ENCODE results near the gene MBOAT1.

Gene MBOAT1

DNA sequence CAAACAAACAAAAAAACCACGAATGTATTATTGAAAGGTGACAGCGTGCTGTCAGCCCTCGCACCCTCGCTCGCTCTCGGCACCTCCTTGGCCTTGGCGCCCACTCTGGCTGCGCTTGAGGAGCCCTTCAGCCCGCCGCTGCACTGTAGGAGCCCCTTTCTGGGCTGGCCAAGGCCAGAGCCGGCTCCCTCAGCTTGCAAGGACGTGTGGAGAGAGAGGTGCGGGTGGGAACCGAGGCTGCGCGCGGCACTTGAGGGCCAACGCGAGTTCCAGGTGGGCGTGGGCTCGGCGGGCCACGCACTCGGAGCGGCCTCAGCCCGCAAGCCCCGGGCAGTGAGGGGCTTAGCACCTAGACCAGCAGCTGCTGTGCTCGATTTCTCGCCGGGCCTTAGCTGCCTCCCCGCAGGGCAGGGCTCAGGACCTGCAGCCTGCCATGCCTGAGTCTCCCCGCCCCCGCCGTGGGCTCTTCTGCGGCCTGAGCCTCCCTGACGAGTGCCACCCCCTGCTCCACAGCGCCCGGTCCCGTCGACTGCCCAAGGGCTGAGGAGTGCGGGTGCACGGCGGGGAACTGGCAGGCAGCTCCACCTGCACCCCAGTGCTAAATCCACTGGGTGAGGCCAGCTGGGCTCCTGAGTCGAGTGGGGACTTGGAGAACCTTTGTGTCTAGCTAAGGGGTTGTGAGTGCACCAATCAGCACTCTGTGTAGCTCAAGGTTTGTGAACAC lies 20.9 kb upstream of the MBOAT1 start:
- DNase-seq: no peak

DNA sequence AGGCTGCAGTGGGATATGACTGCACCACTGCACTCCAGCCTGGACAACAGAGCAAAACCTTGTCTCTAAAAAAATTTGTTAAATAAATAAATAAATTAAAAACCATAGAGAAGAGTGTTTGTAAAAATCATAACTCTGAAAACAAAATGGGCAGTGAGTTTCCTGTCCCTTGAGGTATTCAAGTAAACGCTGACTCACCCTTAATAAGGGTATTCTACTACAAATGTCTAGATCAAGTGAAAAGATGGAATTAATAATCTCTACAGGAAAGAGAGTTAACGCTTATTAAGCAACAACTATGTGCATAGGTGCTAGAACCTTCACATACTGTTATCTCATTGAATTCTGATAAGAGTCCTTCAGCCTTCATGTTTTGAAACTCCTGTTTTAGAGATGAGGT lies 19.9 kb upstream of the MBOAT1 start:
- DNase-seq: no peak

DNA sequence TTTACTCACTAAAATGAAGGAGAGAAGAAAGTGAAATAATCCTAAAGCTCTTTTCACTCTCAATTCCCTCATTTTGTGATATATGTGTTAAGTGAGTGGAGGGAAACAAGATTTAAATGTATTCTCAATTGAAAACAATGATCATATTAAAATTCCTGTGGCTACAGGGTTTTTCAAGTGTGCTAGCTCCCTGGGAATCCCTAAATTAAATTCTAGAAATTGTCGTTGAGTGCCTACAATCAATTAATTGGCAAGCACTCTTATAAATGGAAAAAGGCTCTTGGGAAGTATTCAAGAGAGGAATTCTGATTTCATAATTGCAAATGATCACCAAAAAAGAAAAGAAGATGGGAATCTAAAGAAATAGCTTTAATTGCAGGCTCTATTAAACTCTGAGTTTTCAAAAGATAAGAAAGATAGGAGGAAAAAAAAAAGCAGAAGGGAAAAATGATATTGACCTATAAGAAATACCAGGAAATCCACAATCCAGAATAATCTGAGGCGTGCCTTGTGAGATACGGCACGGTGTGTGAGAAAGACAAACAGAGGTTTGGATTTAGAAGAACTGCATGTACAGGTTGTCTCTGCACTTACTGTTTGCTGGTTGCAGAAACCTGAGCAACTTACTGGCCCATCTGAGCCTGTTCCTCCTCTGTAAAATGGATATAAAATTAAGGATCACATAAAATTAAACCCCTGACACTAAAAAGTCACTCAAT lies 18.3 kb upstream of the MBOAT1 start:
- DNase-seq: no peak

DNA sequence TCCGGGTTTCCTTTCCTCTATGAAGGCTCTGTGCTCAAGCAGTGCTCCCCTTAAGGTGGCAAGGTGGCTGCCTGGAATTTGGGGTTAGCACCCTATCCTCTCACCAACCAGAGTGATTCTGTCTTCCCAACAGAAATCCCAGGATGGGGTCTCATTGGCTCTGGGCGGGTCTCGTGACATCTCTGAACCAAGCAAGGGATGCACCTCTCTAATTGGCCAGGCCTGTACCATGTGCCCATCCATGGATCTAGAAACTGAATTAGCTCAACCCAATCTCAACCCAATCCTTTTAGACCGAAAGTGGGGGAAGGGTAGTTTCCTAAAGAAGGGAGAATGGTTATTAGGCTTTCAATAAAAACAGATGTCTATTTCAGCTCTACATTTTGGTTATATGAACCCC lies 17.6 kb upstream of the MBOAT1 start:
- DNase-seq: no peak

DNA sequence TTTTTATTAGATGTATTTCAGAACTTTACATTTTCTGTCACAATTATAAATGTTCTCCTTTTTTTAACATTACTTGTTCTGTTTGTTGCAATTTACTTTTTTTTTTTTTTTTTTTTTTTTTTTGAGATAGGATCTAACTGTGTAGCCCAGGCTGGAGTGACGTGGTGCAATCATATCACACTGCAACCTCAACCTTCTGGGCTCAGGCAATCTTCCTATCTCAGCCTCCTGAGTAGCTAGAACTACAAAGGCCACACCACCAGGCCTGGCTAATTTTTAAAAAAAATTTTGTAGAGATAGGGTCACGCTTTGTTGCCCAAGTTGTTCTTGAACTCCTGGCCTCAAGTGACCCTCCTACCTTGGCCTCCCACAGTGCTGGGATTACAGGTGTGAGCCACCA lies 15.1 kb upstream of the MBOAT1 start:
- DNase-seq: no peak

DNA sequence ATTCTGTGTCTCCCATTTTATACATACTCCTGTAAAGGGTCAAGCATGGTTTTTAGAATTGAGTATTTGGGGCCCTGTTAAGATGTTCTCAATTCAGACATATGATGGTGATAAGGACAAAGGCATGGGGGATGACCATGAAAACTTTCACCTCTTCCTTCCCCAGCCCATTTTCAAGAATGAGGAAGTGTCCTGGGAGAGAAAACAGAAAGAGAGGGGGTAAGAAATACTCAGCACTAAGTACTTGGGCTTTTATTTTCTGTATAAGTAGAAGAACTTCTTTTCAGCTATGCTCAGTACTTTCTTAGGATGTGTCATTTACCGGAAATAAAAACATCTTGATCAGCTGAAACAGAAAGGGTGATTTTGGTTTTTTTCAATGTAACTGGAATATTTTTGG lies 10.9 kb upstream of the MBOAT1 start:
- no peak for DNase-seq

DNA sequence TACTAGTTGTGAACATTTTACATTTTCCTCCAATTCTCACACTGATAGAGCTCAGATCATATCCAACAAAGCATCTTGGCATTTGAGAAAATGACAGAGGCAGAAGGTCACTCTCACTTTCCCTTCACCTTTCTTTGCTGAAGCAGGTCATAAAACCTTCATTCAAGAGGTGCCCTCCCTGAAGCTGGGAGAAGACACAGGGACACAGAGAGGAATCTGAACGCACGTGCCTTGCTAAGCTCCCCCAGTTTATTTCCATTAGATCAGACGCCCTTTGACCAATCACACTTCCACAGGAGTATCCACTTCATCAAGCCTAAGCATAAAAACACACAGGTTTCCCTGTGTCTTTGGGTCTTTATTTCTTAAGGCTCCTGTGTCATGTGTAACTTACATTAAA lies 9.2 kb upstream of the MBOAT1 start:
- DNase-seq: no peak

DNA sequence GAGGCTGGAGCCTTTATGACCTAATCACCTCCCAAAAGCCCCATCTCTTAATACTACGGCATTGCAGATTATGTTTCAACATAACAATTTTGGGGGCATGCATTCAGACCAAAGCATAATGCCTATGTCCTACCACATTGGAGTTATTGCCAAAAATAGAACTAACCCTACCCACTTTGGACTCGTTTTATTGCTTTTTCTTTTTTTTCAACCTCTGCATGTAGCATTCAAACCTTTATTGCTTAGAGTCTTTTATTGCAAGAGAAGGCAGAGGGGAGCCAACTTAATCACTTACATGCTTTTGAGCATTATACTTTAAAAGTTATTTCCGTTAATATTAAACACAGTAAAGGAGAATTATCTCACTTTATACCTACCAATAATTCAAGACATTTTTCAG lies 8.1 kb upstream of the MBOAT1 start:
- no peak for DNase-seq

DNA sequence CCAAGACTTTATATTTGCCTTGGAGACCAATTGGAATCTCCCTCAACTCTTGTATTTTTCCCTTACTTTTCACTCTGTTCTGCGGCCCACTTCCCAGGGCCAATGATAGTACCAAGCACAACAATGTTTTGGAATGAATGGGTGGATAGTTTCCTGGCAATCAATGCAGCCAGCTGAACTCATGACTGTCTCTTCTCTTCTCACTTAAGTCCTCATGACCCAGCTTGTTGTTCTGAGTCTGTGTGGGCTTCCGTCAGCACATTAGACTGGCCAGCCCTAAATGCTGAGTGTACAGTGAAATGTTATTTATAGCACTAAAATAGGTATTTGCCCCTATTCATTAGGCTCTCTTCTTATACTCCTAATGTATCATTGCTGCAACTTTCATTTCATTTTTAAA lies 5.6 kb upstream of the MBOAT1 start:
- no peak for DNase-seq

DNA sequence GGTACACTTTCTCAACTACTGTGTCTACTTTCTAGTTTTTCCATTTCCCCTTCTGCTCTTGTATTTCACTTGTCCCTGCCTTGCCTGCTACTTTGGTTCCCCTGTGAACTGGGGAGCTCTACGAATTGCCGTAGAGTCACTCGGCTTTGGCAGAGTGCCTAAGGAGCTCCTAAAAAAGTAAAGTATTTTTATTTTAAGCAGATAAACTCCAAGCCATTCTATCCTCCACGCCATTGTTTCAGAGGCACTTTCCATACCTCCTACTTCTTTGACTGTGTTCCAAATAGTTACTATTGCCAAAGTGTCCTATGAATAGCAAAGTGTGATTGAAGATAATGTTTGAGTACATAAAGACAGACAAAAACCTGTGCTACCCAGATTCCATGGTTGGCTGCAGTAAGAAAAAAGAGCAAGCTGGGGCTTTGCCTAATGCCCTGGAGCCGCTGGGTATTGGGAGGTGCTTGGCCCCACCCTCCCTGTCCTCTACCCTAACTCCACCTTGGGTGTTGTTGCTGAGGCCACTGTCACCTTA lies 5.1 kb upstream of the MBOAT1 start:
- no peak for DNase-seq

DNA sequence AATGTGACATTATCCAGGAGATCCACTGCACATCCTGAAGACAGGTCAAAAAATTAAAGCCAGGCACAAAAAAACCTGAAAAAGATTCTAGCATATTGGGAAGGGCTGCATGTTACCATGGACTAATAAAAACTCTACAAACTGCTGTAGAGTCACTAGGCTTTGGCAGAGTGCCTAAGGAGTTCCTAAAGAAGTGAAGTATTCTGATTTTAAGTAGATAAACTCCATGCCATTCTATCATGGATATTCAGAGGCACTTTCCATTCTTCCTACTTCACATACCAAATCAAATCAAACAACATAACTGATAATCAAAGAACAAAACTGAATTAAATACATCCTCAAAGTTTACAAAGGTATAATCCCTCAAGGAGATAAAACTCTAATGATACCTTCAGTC lies 3.0 kb upstream of the MBOAT1 start:
- DNase-seq: no peak

DNA sequence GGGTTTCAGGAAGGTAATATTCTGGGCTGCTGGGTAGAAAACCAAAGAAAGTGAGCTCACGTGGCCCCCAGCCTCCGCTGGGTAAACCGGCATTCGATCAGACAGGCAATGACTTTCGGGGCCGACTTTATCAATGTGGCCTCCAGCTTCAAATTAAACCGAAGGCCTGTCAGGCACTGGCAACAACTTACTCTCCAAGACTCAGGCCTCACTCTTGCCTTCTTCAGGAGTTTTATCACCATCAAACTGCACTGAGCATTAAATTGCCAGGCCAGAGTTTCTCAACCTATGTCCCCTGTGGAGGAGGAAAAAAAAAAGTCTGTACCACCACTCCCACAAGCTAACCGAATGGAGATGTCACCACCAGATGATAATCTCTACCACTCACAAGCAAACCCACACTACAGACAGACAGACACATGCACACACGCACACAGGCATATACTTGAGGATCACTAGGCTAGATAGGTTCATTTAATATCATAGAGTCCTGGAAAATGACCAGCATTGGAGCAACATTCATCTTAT lies 1.1 kb upstream of the MBOAT1 start:
- peak in 1 of 2 donors; percentile 11 for DNase-seq

DNA sequence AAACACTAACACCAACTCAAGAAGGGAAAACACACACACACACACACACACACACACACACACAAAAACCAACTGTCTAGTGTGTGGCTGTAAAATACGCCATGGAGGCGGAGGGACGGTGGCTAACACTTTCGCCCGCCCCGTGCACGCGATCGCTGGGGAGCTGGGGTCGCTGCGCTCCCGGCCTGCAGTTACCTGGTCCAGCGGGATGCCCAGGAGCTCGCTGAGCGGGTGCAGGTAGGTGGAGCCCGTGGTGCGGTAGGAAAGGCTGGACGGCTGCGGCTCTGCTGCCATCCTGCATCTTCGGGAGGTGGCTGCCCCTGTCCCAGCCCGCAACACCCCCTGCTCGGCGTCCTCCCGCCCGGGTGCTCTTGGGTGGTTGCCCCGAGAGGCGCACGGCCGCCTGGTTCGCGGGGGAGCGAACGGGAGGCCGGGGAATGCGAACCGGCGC lies 303 bp downstream of the MBOAT1 start:
- peak in 1 of 2 donors; percentile 43 for DNase-seq

DNA sequence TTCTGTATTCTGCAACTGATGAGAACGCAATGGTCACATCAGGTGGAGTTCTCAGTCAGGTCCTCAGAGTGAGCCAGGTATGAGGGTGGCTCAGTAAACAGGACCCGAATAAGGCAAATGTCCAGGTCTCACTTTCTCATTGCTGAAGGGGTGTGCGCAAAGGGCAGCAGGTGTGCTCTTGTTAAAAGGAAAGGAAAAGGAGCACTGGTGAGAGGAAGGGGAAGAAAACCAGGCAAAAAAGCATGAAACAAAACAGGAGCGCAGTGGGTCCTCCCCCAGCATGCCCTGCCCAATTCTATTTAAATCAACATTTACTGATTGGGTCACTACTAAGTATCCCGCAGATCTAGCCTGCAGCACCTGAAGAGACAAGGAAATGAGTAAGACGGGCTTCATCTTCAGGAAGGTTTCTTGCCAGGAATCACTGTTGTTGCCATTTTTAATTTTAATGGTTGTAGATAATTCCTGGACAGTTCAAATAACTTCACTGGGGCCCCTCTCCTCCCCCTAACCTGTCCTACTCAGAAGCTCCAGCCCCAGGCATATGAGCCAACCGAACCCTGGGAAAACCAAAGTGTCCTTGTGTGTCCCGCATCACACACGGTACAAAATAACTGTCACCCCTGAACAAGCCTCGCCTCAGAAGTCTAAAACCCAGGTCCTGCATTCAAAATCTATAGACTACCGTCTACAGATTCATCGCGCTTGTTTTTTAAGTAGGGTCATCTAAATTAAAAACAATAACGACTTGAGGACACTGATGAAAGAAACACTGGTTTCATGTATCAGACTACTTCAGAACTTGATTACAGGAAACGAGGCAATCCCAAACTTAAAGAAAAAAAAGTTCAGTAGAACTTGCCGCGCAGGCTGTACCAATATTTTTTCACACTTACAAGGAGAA lies 980 bp downstream of the MBOAT1 start:
- DNase-seq: no peak

DNA sequence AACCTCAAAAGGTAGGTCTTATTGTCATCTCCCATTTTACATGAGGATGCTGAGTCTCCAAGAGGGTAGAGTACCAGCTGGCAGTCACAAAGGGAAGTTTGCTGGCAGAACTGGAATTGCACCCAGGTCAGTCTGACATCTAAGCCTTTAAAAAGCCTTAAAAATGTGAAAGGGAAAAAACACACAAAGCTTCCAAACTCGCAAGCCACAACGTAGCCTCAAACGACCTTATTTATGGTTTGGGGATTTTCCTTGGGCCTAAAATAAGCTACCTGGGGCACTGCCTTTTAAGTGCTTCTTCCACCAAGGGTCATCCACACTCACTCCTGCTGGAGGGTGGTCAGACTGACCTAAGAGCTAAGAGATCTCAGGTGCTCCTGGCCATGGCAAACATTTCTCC lies 2.1 kb downstream of the MBOAT1 start:
- DNase-seq: no peak

DNA sequence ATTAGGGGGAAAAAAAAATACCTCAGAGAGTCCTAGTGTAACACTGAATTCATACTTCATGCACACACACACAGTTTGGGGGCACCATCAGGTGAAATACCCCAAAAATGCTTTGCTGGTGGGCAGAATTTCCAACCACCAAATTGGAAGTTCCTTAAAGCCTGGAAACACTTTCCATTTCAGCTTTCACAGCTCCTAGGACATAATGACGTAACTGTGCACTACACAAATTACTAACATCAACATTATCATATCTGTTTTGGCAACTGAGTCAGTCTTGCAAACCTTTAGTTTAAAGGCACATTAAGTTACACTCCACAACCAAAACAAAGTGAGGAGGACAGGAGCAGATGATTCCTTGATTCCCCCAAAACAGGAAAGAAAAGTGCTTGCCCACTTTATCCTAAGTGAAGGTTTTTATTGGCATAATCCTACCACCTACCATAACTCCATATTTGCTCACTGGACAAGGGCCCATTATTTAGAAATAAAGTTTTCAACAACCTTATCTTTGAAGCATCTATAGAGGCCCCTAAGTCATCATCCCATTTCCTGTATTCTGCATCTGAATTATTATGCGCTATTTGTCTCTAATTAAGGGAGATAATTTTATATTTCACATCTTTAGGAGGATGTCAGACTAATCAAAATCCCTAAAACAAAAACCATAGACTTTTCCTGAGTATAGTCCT lies 3.4 kb downstream of the MBOAT1 start:
- no peak for DNase-seq

DNA sequence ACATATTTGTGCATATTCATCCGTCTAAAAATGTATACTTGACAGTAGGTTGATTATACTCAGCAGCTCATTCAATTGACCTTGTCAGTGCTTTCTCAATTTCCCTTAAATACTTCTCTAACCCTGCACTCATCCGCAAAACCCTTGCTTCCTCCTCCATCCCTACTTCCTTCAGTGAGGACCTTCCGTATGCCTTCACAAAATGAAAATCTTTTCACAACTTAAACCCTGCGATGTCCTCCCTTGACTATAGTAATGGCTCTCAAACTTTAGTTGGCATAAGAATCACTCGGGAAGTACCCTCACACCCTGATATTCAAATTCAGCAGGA lies 5.2 kb downstream of the MBOAT1 start:
- no peak for DNase-seq

DNA sequence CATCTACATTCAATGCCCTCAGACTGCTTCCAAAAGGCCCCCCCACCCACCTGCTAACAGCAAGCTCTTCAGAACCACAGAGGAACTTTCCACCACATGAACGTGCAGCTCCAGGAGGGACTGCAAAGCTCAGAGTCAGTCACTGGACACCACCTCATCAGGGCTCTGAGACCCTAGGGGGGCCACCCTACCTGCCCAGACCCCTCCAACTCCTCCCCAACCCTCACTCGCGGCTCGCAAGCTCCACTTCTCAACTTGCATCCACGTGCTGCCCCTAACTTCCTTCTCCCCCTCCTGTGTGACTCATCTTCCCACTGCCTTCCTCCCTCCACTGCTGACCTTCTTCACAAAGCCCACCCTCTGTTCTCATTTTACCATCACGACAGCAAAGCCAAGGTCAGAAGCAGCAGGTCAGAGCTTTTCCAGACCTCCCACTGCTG lies 6.5 kb downstream of the MBOAT1 start:
- no peak for DNase-seq

DNA sequence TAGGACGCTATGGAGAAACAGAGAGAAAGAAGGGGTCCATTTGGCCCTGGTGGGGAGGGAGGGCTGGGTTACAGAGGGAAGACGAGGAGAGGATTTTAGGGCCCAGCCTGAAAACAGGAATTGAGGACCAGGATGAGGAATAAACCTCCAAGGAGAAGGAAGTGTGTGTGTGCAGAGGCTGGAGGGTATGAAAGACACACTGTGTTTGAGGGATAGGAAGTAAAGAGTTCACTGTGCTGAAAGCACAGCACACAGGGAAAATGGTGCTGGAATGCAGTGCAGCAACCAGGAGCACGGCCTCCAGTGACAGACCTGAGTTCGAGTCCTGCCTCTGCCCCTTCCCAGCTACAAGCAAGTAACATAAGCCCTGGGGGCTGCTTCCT lies 7.8 kb downstream of the MBOAT1 start:
- DNase-seq: no peak

DNA sequence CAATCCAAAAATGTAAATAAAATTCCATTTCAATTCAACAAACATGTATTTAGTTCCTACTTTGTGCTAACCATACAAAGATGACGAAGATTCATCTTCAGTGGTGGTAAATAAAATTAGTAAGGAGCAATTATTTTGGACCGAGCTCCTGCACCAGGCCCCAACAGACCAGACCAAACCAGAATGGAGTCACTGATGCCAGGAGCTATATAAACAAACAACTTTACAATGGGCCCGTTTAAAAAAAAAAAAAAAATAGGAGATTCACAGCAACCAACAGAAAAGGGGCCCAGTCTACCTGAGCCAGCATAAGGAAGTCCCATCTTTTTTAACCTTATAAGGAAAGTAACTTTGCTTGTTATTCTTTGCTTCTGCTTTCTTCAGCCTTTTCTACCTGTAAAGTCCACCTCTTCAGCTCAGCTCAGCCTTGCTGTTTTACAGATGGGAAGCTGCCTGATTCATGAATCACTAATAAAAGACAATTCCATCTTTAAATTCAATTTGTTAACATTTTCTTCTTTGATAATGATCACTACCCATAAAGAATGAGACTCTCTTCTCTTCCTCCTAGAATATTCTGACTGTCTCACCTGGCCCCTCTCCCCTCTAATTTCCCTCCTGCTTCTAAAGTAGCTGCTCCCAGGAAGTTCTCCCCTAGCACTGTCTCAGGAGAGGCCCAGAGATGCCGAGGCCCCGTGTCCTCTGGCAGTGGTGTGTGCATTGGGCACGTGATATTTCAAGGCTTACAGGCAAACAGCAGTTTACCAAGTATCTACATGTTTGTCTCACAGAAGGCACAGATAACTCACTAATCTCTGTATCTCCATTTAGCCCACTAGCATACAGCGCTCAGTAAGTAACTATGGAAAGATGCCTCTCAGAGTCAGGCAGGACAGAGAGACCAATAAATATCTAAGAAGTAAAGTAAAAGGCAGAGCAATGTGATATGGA lies 8.4 kb downstream of the MBOAT1 start:
- DNase-seq: no peak

DNA sequence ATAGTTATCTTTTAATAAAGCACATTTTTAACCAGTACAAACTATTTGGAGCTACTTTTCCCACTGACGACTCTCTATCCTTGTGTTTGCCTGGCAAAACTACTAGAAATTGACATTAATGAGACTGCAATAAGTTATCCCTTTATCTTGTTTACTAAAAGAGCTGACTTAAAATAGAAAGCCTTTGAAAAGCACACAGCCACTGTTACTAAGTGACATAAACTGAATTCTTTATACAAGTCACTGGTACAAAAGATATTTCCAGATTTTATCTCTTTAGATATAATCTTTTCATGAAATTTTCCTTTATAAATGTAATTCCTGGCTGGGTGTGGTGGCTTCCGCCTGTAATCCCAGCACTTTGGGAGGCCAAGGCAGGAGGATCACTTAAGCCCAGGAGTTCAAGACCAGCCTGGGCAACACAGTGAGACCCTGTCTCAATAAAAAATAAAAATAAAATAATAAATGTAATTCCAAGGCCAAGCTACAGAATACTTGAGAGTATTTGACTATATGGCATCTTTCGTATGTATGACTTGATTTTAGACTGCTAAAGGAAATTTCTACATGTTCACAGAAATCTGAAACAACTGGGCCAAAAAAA lies 9.5 kb downstream of the MBOAT1 start:
- DNase-seq: no peak

Measured in stimulated activated CD4-positive, alpha-beta T cell treated with anti-CD3 and anti-CD28 coated beads, Interleukin-2, amount 100 ng/mL, for 24 hours (primary cell).